IMR-90 (cell line): Measurements from ENCODE around the gene PLPP3.

Experiments used
- BHLHE40 ChIP-seq: fragments of 150-350 bp; IDR thresholded peaks from 2 replicates; pipeline ENCODE4 v1.6.1; 2016; ENCODE audit warnings: mild to moderate bottlenecking, low read depth, low read length
- CEBPB ChIP-seq: IDR thresholded peaks from 2 replicates; pipeline ENCODE4 v1.6.1; 2012; ENCODE audit warnings: low read depth, low read length, improper control_type of control experiment
- CHD1 ChIP-seq: IDR thresholded peaks from 2 replicates; pipeline ENCODE4 v1.6.1; 2012; ENCODE audit warnings: low read depth, low read length, improper control_type of control experiment
- FOS ChIP-seq: fragments of 150-350 bp; IDR thresholded peaks from 2 replicates; pipeline ENCODE4 v1.6.1; 2016; ENCODE audit warnings: low read depth, low read length
- MAFK ChIP-seq: IDR thresholded peaks from 2 replicates; pipeline ENCODE4 v1.6.1; 2012; ENCODE audit warnings: low read depth, low read length, improper control_type of control experiment
- MXI1 ChIP-seq: IDR thresholded peaks from 2 replicates; pipeline ENCODE4 v1.6.1; 2012; ENCODE audit warnings: low read depth, mild to moderate bottlenecking, low read length, moderate library complexity, borderline replicate concordance
- POLR2A ChIP-seq: IDR thresholded peaks from 2 replicates; pipeline ENCODE4 v1.6.1; 2012; ENCODE audit warnings: mild to moderate bottlenecking, low read depth, low read length
- RAD21 ChIP-seq: IDR thresholded peaks from 2 replicates; pipeline ENCODE4 v1.6.1; 2012; ENCODE audit warnings: low read length, improper control_type of control experiment
- RCOR1 ChIP-seq: IDR thresholded peaks from 2 replicates; pipeline ENCODE4 v1.6.1; 2012; ENCODE audit warnings: mild to moderate bottlenecking, low read length, improper control_type of control experiment; ENCODE audit not compliant: insufficient replicate concordance
- RFX5 ChIP-seq: IDR thresholded peaks from 2 replicates; pipeline ENCODE4 v1.8.0; 2012; ENCODE audit warnings: low read depth, mild to moderate bottlenecking, low read length, moderate library complexity
- SMC3 ChIP-seq: fragments of 150-350 bp; IDR thresholded peaks from 2 replicates; pipeline ENCODE4 v1.6.1; 2016; ENCODE audit warnings: low read depth, mild to moderate bottlenecking, antibody characterized with exemption, low read length, moderate library complexity
- TF ChIP-seq, protein P1 (sequence below): conservative IDR thresholded peaks from 2 replicates; pipeline ENCODE4 v1.5.1; 2012; ENCODE audit warnings: mild to moderate bottlenecking, low read depth, low read length, improper control_type of control experiment
- TF ChIP-seq, protein P2 (sequence below): fragments of 150-350 bp; IDR thresholded peaks from 2 replicates; pipeline ENCODE4 v1.6.1; 2017; ENCODE audit warnings: mild to moderate bottlenecking, antibody characterized with exemption, low read length, low read depth

DNA sequence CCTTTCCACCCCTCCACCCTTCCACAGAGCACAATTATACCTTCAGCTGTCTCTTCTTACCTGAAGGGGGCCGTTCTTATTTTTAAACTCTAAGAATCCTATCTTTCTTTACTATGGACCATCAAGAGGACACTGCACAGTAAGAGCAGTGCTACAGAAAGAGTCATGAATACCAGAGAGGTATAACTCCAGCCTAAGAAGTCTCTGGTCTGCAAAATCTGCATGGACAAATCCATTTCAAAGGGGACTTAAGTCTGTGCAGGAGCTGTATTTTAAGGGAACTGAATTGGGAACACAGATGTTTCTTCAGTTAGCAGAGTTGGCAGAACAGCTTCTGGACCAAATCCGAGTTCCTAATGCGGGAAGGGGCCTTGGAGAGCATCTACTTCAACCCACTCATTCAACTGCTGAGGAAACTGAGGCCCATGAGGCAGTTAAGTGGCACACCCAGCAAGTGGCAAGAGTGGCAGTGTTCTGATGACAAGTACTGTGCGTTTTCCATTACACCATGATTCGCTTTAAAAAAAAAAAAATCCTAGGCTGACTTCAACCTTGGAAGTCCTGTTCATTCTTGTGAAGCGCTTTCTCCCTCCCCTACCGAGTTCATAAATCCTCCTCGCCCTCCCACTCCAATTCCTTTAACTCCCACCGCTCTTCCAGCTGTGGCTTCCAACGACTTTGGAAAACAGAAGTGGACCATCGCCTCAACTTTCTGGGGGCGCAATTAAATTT is 1.8 kb downstream of the PLPP3 start:
- TF ChIP-seq SMC3 (no peak), MAFK (no peak), RCOR1 (no peak), POLR2A (no peak), RAD21 (no peak), RFX5 (no peak), FOS (no peak), MXI1 (no peak), CEBPB (no peak), BHLHE40 (no peak), CHD1 (no peak)
- TF ChIP-seq, protein P1, sequence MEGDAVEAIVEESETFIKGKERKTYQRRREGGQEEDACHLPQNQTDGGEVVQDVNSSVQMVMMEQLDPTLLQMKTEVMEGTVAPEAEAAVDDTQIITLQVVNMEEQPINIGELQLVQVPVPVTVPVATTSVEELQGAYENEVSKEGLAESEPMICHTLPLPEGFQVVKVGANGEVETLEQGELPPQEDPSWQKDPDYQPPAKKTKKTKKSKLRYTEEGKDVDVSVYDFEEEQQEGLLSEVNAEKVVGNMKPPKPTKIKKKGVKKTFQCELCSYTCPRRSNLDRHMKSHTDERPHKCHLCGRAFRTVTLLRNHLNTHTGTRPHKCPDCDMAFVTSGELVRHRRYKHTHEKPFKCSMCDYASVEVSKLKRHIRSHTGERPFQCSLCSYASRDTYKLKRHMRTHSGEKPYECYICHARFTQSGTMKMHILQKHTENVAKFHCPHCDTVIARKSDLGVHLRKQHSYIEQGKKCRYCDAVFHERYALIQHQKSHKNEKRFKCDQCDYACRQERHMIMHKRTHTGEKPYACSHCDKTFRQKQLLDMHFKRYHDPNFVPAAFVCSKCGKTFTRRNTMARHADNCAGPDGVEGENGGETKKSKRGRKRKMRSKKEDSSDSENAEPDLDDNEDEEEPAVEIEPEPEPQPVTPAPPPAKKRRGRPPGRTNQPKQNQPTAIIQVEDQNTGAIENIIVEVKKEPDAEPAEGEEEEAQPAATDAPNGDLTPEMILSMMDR, result no peak
- TF ChIP-seq, protein P2, sequence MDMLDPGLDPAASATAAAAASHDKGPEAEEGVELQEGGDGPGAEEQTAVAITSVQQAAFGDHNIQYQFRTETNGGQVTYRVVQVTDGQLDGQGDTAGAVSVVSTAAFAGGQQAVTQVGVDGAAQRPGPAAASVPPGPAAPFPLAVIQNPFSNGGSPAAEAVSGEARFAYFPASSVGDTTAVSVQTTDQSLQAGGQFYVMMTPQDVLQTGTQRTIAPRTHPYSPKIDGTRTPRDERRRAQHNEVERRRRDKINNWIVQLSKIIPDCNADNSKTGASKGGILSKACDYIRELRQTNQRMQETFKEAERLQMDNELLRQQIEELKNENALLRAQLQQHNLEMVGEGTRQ, result no peak
